Endothelial cell of umbilical vein (primary cell): ENCODE measurements around the gene CPED1. TPM values are rescaled to one million over a fixed set of nuclear protein-coding genes. Genes with fewer than 3 reads are reported as not detected.

Experiments used
- BruUV-seq: library from RNA; stranded (reverse); fragments of 400-500 nt; replicated peaks from 2 replicates; lab custom pipeline; 2021; lab: Mats Ljungman, UMichigan
- CTCF ChIA-PET: fragments of 300-600, 350-600 bp; sonication (Branson Sonifier 250); formaldehyde crosslinking; loops from one replicate; lab custom pipeline; 2021; ENCODE audit warnings: antibody characterized with exemption, inconsistent platforms; lab: Charles Lee
- POLR2A ChIA-PET: fragments of 300-600, 350-600 bp; sonication (Branson Sonifier 250); formaldehyde crosslinking; loops from one replicate; lab custom pipeline; 2021; ENCODE audit warnings: antibody characterized with exemption, inconsistent platforms; lab: Charles Lee
- DNase-seq: peaks from one replicate; pipeline ENCODE4 v3.0.0-alpha.2; 2011; ENCODE audit warnings: low read depth, low spot score
- FAIRE-seq: peaks from 2 replicates; lab custom pipeline; 2011; peaks lifted over from hg19 to GRCh38; lab: Jason Lieb, UNC
- H2AFZ ChIP-seq: 2 replicates; pipeline ENCODE4 v1.6.0; 2012; ENCODE audit warnings: low read depth, low read length, control low read depth, inconsistent platforms
- H3K27ac ChIP-seq: 2 replicates; pipeline ENCODE4 v1.5.1; 2011; ENCODE audit warnings: low read depth, mild to moderate bottlenecking, control low read depth, low read length, moderate library complexity; ENCODE audit not compliant: insufficient read depth
- H3K27me3 ChIP-seq, 2 experiments: 2 replicates each; pipeline versions ENCODE4 v1.6.0 to v1.6.1; 2011; ENCODE audit warnings: low read length in 2 of 2, mixed read lengths in 1 of 2; ENCODE audit not compliant: control insufficient read depth in 2 of 2, insufficient read depth in 2 of 2
- H3K36me3 ChIP-seq, 2 experiments: 2 replicates in 1 of 2; 3 replicates in 1 of 2; pipeline ENCODE4 v1.5.1; 2011; ENCODE audit warnings: low read length in 2 of 2, mild to moderate bottlenecking in 1 of 2, moderate library complexity in 1 of 2; ENCODE audit not compliant: control insufficient read depth in 2 of 2, insufficient read depth in 2 of 2; ENCODE audit errors: extremely low read depth in 1 of 2
- H3K4me1 ChIP-seq: 3 replicates; pipeline ENCODE4 v1.5.1; 2011; ENCODE audit warnings: mild to moderate bottlenecking, low read length; ENCODE audit not compliant: control insufficient read depth, insufficient read depth; ENCODE audit errors: extremely low read depth
- H3K4me2 ChIP-seq: 2 replicates; pipeline ENCODE4 v1.6.1; 2011; ENCODE audit warnings: low read length, control low read depth, mixed read lengths; ENCODE audit not compliant: insufficient read depth
- H3K4me3 ChIP-seq, 3 experiments: fragments of 200-600 bp in 1 of 3; sonication (generic), shearing (Covaris generic) in 1 of 3; replicated peaks in 1 of 3; 2 replicates each; pipeline ENCODE4 v1.5.1; 2011 to 2016; ENCODE audit warnings: control low read depth in 3 of 3, low read length in 3 of 3, mild to moderate bottlenecking in 2 of 3, inconsistent platforms in 1 of 3, low read depth in 1 of 3, moderate library complexity in 1 of 3; ENCODE audit not compliant: insufficient read depth in 1 of 3
- H3K79me2 ChIP-seq: 2 replicates; pipeline ENCODE4 v1.6.0; 2012; ENCODE audit warnings: low read length, inconsistent platforms; ENCODE audit not compliant: control insufficient read depth, insufficient read depth
- H3K9ac ChIP-seq: replicated peaks from 2 replicates; pipeline ENCODE3; 2011; ENCODE audit warnings: low read length, control low read depth; ENCODE audit not compliant: insufficient read depth; ENCODE audit errors: extremely low read depth
- H3K9me1 ChIP-seq: replicated peaks from 3 replicates; pipeline ENCODE4 v1.6.0; 2011; ENCODE audit warnings: mild to moderate bottlenecking, low read length; ENCODE audit not compliant: control insufficient read depth, insufficient read depth; ENCODE audit errors: extremely low read depth
- H3K9me3 ChIP-seq: replicated peaks from 2 replicates; pipeline ENCODE4 v1.5.1; 2012; ENCODE audit warnings: low read length, inconsistent platforms; ENCODE audit not compliant: control insufficient read depth, insufficient read depth
- H4K20me1 ChIP-seq: replicated peaks from 2 replicates; pipeline ENCODE3; 2011; ENCODE audit warnings: mild to moderate bottlenecking, low read length; ENCODE audit not compliant: control insufficient read depth, insufficient read depth; ENCODE audit errors: extremely low read depth
- EZH2 ChIP-seq: IDR thresholded peaks from 2 replicates; pipeline ENCODE4 v1.6.1; 2012; ENCODE audit warnings: borderline replicate concordance, low read depth, mild to moderate bottlenecking, moderate library complexity, low read length, inconsistent platforms; ENCODE audit not compliant: severe bottlenecking
- GATA2 ChIP-seq: IDR thresholded peaks from 2 replicates; pipeline ENCODE4 v1.7.0; 2011; ENCODE audit warnings: low read depth, mild to moderate bottlenecking, moderate library complexity, mixed read lengths, low read length; ENCODE audit not compliant: insufficient read length, insufficient read depth
- POLR2A ChIP-seq: IDR thresholded peaks from 2 replicates; pipeline ENCODE4 v1.6.1; 2012; ENCODE audit warnings: low read depth, mild to moderate bottlenecking, control low read depth, low read length
- POLR2AphosphoS5 ChIP-seq: IDR thresholded peaks from 2 replicates; pipeline ENCODE4 v1.6.1; 2012; ENCODE audit warnings: low read depth, mild to moderate bottlenecking, control low read depth, low read length, moderate library complexity; ENCODE audit not compliant: insufficient read depth
- dilution Hi-C: fragments of 300-500 bp; cut with MboI; formaldehyde crosslinking; loops from one replicate; pipeline ENCODE4 v1.15.0; 2019; ENCODE audit warnings: low sequenced_read_pairs; ENCODE audit not compliant: extremely low pct_ligation_motif_present
- intact Hi-C: fragments of 100-400 bp; cut with micrococcal nuclease; formaldehyde crosslinking; loops from one replicate; pipeline ENCODE4 v1.10.0; 2022
- polyA plus RNA-seq, 4 experiments: library from polyadenylated mRNA; depleted of rRNA in 3 of 4; stranded (reverse) in 3 of 4; unstranded in 1 of 4; fragments of >200 nt; gene quantifications; 2 replicates each; pipeline versions ENCODE4 v1.2.1 to v1.2.3, GENCODE V29; 2011 to 2012; ENCODE audit warnings: missing spikeins in 1 of 4
- total RNA-seq: library from RNA; stranded (reverse); gene quantifications from 2 replicates; pipeline ENCODE4 v1.2.3, GENCODE V29; 2021
- TF ChIP-seq, protein P1 (sequence below), 2 donors: IDR thresholded peaks; 1 replicate in 1 of 2; 2 replicates in 1 of 2; pipeline ENCODE4 v1.5.1; 2011; ENCODE audit warnings: low read length in 2 of 2, mild to moderate bottlenecking in 2 of 2, moderate library complexity in 2 of 2, control low read depth in 1 of 2, inconsistent platforms in 1 of 2, low read depth in 1 of 2; ENCODE audit not compliant: insufficient read depth in 1 of 2; ENCODE audit errors: extremely low read depth in 1 of 2
- TF ChIP-seq, protein P2 (sequence below): IDR thresholded peaks from 2 replicates; pipeline ENCODE4 v1.6.1; 2011; ENCODE audit not compliant: insufficient read depth, insufficient read length

Gene CPED1
- total and polyA plus RNA-seq, 2 donors (not counting 3 experiments of a cell fraction or from before 2014, with no cell fraction given) = 0.22 to 3.0 TPM

DNA sequence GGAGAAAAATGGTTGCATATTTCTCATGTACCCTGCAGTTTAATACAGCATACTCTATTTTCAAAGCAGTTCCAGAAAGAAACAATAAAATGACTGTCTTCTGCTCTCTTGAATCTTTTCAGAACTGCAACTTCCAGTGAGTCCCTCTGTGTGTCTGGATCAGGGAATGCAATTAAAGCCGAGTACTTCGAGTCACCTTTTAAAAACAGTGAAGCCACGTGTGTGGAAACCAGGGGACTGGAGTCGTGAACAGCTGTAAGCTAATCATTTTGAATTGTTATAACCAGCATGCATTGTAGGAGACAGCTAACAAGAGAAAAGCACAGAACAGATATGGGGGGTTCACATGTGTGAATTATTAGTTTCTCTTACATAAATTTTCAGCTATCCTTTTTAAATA is 109.1 kb downstream of the CPED1 start:
- Histone ChIP-seq H2AFZ (no peak overlapping the region), H4K20me1 (no peaks in the 10 kb centered on the region), H3K4me3 (no peak overlapping the region), H3K4me2 (no peak overlapping the region), H3K9me1 (no peaks in the 10 kb centered on the region), H3K4me1 (no peaks in the 10 kb centered on the region), H3K27ac (no peak overlapping the region), H3K27me3 (no peaks in the 10 kb centered on the region), H3K9ac (no peak overlapping the region), H3K79me2 (no peaks in the 10 kb centered on the region), H3K36me3 (no peaks in the 10 kb centered on the region), H3K9me3 (no peaks in the 10 kb centered on the region)
- TF ChIP-seq, protein P1, sequence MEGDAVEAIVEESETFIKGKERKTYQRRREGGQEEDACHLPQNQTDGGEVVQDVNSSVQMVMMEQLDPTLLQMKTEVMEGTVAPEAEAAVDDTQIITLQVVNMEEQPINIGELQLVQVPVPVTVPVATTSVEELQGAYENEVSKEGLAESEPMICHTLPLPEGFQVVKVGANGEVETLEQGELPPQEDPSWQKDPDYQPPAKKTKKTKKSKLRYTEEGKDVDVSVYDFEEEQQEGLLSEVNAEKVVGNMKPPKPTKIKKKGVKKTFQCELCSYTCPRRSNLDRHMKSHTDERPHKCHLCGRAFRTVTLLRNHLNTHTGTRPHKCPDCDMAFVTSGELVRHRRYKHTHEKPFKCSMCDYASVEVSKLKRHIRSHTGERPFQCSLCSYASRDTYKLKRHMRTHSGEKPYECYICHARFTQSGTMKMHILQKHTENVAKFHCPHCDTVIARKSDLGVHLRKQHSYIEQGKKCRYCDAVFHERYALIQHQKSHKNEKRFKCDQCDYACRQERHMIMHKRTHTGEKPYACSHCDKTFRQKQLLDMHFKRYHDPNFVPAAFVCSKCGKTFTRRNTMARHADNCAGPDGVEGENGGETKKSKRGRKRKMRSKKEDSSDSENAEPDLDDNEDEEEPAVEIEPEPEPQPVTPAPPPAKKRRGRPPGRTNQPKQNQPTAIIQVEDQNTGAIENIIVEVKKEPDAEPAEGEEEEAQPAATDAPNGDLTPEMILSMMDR (IDR thresholded peaks at IDR 0.05; ENCODE audit: extremely low read depth in 1 of 2, insufficient read depth in 1 of 2, low read depth in 1 of 2, low read length in 2 of 2) = no peak
- TF ChIP-seq EZH2 (no peak), POLR2AphosphoS5 (no peak)
- FAIRE-seq (no peak), DNase-seq (no peak)
- BruUV-seq = no TSS peak
- intact Hi-C loops = no loop called here
- ChIA-PET CTCF (interaction anchor here (1.1 to 1.3 kb wide), 3 partner anchors 11 to 306 kb away, joined by 3 to 7 read pairs (median 4); no protein-coding TSS in a partner anchor), POLR2A (no interaction called here)
- dilution Hi-C loops = loop anchor here (25.0 kb wide), 1 partner anchor 110 kb away; the partner anchor contains the start of gene CPED1

DNA sequence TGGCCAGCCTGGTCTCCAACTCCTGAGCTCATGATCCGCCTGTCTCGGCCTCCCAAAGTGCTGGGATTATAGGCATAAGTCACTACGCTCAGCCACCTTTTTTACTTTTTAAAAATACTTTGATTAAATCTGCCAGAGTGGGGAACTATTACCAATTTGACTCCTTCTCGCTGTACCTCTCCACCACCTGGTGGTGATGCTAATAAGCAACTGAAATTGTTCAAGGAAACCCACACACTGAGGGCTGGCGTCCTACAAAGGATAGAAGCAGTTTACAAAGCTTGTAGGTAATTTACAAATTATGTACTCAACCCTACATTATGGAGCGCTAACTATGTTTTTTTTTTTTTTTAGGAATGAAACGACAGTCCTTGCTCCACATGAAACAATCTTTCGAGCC is 111.1 kb downstream of the CPED1 start:
- no peaks in the 10 kb centered on the region for H3K9me1 ChIP-seq
- intact Hi-C loops = no loop called here
- no peaks in the 10 kb centered on the region for H3K9me3 ChIP-seq
- BruUV-seq = no TSS peak
- H3K27me3 ChIP-seq = no peaks in the 10 kb centered on the region
- H3K9ac ChIP-seq = no peak overlapping the region
- ChIA-PET POLR2A (no interaction called here), CTCF (interaction anchor here (1.0 to 2.3 kb wide), 8 partner anchors 8 to 895 kb away, joined by 3 to 10 read pairs (median 6); partner anchors contain the start of gene CPED1)
- no peak for FAIRE-seq
- no peaks in the 10 kb centered on the region for H4K20me1 ChIP-seq
- H3K4me3 ChIP-seq = no peak overlapping the region
- H3K79me2 ChIP-seq = no peaks in the 10 kb centered on the region
- no peaks in the 10 kb centered on the region for H3K4me1 ChIP-seq
- H3K36me3 ChIP-seq = no peaks in the 10 kb centered on the region
- DNase-seq = no peak
- no peak overlapping the region for H3K27ac ChIP-seq
- H2AFZ ChIP-seq = no peak overlapping the region
- dilution Hi-C loops = loop anchor here (25.0 kb wide), 1 partner anchor 112 kb away; the partner anchor contains the start of gene CPED1
- no peak for TF ChIP-seq GATA2
- no peak for TF ChIP-seq POLR2A
- no peak for TF ChIP-seq EZH2
- TF ChIP-seq, protein P2, sequence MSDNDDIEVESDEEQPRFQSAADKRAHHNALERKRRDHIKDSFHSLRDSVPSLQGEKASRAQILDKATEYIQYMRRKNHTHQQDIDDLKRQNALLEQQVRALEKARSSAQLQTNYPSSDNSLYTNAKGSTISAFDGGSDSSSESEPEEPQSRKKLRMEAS = no peak
- H3K4me2 ChIP-seq = no peak overlapping the region
